ENCODE measurements around the gene NHP2. TPM values are rescaled to one million over a fixed set of nuclear protein-coding genes. Genes with fewer than 3 reads are reported as not detected.

The NHP2 gene
- total RNA-seq, 1 donor from 2014 or later: 75.8 TPM

GRCh38 chr5:178116143-178116885 lies 37.4 kb downstream of the NHP2 start:
- DNase-seq (ENCODE audit: low spot score in 2 of 2) (no peak), FAIRE-seq (no peak)

- DNase-seq (ENCODE audit: low spot score in 2 of 2): no peak
- no peak for FAIRE-seq
Measured at GRCh38 chr5:178115814-178116142, 37.9 kb downstream of the NHP2 start.

GRCh38 chr5:178115136-178115813 lies 38.4 kb downstream of the NHP2 start:
- DNase-seq (ENCODE audit: low spot score in 2 of 2) (no peak), FAIRE-seq (no peak)

GRCh38 chr5:178114325-178115135 lies 39.2 kb downstream of the NHP2 start:
- FAIRE-seq (no peak), DNase-seq (ENCODE audit: low spot score in 2 of 2) (no peak)

- no peak for FAIRE-seq
- no peak for DNase-seq (ENCODE audit: low spot score in 2 of 2)
Measured at GRCh38 chr5:178113841-178114324, 39.8 kb downstream of the NHP2 start.

GRCh38 chr5:178113141-178113787 lies 40.4 kb downstream of the NHP2 start, which contains the start of gene N4BP3:
TSS of gene N4BP3 (plus strand) at chr5:178113532. CDS start at chr5:178119584, 6,052 bp downstream.
- DNase-seq (ENCODE audit: low spot score in 2 of 2) (peak in 1 of 2 donors; percentile 67), FAIRE-seq (no peak)

- DNase-seq (ENCODE audit: low spot score in 2 of 2) (no peak), FAIRE-seq (no peak)
Measured at GRCh38 chr5:178112545-178112944, 41.1 kb downstream of the NHP2 start.

GRCh38 chr5:178111925-178112324 lies 41.8 kb downstream of the NHP2 start:
- FAIRE-seq (no peak), DNase-seq (ENCODE audit: low spot score in 2 of 2) (no peak)

- DNase-seq (ENCODE audit: low spot score in 2 of 2): no peak
- FAIRE-seq: no peak
Measured at GRCh38 chr5:178110511-178110910, 43.2 kb downstream of the NHP2 start.

- DNase-seq (ENCODE audit: low spot score in 2 of 2): no peak
- no peak for FAIRE-seq
Measured at GRCh38 chr5:178108966-178109365, 44.7 kb downstream of the NHP2 start.

GRCh38 chr5:178108446-178108845 lies 45.2 kb downstream of the NHP2 start:
- FAIRE-seq: no peak
- DNase-seq (ENCODE audit: low spot score in 2 of 2): no peak

GRCh38 chr5:178107756-178108310 lies 45.9 kb downstream of the NHP2 start:
- no peak for DNase-seq (ENCODE audit: low spot score in 2 of 2)
- no peak for FAIRE-seq

GRCh38 chr5:178106556-178107239 lies 47.0 kb downstream of the NHP2 start:
- DNase-seq (ENCODE audit: low spot score in 2 of 2) (no peak), FAIRE-seq (no peak)

GRCh38 chr5:178106086-178106485 lies 47.6 kb downstream of the NHP2 start:
- DNase-seq (ENCODE audit: low spot score in 2 of 2) (no peak), FAIRE-seq (no peak)

- FAIRE-seq: no peak
- no peak for DNase-seq (ENCODE audit: low spot score in 2 of 2)
Measured at GRCh38 chr5:178104492-178104891, 49.2 kb downstream of the NHP2 start.

- FAIRE-seq (no peak), DNase-seq (ENCODE audit: low spot score in 2 of 2) (no peak)
Measured at GRCh38 chr5:178103612-178104011, 50.1 kb downstream of the NHP2 start.

All from frontal cortex (tissue), 4 donors.